ENCODE results near the gene MDH2.

DNA sequence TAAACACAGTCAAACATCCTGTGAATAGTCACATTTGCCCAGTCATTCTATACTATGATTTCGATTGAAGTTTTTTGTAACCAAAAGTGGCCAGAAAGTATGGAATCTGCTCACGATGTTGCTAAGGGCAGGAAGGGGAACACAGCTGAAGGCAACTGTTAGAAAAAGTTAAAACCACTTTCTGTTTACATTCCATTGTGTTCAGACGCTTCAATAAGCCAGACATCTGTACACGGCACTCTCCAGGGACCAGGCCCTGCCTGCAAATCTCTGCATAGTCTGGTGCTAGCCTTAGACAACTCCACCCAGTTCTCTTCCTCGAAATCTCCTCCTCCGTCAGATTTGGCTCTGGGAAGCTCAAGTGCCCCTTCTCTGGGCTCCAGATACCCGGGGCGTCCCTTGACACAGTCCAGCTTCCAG lies 36.5 kb upstream of the MDH2 start:
- TF ChIP-seq GLIS3 (CRISPR knock-in tag; IDR thresholded peaks at IDR 0.05): no peak
- TF ChIP-seq ZFP3 (CRISPR knock-in tag; IDR thresholded peaks at IDR 0.05): no peak
- TF ChIP-seq, protein P1, sequence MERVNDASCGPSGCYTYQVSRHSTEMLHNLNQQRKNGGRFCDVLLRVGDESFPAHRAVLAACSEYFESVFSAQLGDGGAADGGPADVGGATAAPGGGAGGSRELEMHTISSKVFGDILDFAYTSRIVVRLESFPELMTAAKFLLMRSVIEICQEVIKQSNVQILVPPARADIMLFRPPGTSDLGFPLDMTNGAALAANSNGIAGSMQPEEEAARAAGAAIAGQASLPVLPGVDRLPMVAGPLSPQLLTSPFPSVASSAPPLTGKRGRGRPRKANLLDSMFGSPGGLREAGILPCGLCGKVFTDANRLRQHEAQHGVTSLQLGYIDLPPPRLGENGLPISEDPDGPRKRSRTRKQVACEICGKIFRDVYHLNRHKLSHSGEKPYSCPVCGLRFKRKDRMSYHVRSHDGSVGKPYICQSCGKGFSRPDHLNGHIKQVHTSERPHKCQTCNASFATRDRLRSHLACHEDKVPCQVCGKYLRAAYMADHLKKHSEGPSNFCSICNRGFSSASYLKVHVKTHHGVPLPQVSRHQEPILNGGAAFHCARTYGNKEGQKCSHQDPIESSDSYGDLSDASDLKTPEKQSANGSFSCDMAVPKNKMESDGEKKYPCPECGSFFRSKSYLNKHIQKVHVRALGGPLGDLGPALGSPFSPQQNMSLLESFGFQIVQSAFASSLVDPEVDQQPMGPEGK (CRISPR knock-in tag; IDR thresholded peaks at IDR 0.05; ENCODE audit: borderline replicate concordance): no peak
- no peak for TF ChIP-seq ISL1 (CRISPR knock-in tag; IDR thresholded peaks at IDR 0.05)
- no peak for TF ChIP-seq ZNF70 (CRISPR knock-in tag; IDR thresholded peaks at IDR 0.05)
- no peak for TF ChIP-seq ZC3H10 (CRISPR knock-in tag; IDR thresholded peaks at IDR 0.05)
- TF ChIP-seq POU6F1 (CRISPR knock-in tag; IDR thresholded peaks at IDR 0.05; ENCODE audit: borderline replicate concordance, low read depth): no peak
- TF ChIP-seq, protein P2, sequence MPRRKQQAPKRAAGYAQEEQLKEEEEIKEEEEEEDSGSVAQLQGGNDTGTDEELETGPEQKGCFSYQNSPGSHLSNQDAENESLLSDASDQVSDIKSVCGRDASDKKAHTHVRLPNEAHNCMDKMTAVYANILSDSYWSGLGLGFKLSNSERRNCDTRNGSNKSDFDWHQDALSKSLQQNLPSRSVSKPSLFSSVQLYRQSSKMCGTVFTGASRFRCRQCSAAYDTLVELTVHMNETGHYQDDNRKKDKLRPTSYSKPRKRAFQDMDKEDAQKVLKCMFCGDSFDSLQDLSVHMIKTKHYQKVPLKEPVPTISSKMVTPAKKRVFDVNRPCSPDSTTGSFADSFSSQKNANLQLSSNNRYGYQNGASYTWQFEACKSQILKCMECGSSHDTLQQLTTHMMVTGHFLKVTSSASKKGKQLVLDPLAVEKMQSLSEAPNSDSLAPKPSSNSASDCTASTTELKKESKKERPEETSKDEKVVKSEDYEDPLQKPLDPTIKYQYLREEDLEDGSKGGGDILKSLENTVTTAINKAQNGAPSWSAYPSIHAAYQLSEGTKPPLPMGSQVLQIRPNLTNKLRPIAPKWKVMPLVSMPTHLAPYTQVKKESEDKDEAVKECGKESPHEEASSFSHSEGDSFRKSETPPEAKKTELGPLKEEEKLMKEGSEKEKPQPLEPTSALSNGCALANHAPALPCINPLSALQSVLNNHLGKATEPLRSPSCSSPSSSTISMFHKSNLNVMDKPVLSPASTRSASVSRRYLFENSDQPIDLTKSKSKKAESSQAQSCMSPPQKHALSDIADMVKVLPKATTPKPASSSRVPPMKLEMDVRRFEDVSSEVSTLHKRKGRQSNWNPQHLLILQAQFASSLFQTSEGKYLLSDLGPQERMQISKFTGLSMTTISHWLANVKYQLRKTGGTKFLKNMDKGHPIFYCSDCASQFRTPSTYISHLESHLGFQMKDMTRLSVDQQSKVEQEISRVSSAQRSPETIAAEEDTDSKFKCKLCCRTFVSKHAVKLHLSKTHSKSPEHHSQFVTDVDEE (CRISPR knock-in tag; IDR thresholded peaks at IDR 0.05): no peak

All from SK-N-SH treated with all-trans-retinoic acid at 6 μM for 48 hours (cell line).